Neural cell (in vitro differentiated cells): ENCODE measurements around the gene PASD1. TPM values are rescaled to one million over a fixed set of nuclear protein-coding genes. Genes with fewer than 3 reads are reported as not detected.

Source experiments
- H2AFZ ChIP-seq: fragments of 200-600, 300-800 bp; sonication (generic), shearing (Covaris generic); 2 replicates; pipeline ENCODE4 v1.6.0; 2014; ENCODE audit warnings: low read depth, mild to moderate bottlenecking, antibody characterized with exemption, low read length, moderate library complexity
- H3F3A ChIP-seq: fragments of 200-600 bp; shearing (Covaris generic); 2 replicates; pipeline ENCODE4 v1.6.1; 2016; ENCODE audit warnings: mild to moderate bottlenecking, moderate library complexity, mixed read lengths, antibody characterized with exemption, low read length; ENCODE audit not compliant: insufficient read depth, poor library complexity, severe bottlenecking
- H3K27ac ChIP-seq: fragments of 200-600, 300-800 bp; sonication (generic), shearing (Covaris generic); 2 replicates; pipeline ENCODE4 v1.5.1; 2014; ENCODE audit warnings: mild to moderate bottlenecking, low read length, moderate library complexity
- H3K27me3 ChIP-seq: fragments of 300-800, 200-600 bp; sonication (generic), shearing (Covaris generic); 2 replicates; pipeline ENCODE4 v1.6.0; 2014; ENCODE audit warnings: mild to moderate bottlenecking, low read depth, low read length, moderate library complexity; ENCODE audit not compliant: insufficient read depth
- H3K36me3 ChIP-seq: fragments of 300-800, 200-600 bp; sonication (generic), shearing (Covaris generic); 2 replicates; pipeline ENCODE4 v1.5.1; 2014; ENCODE audit warnings: mild to moderate bottlenecking, antibody characterized with exemption, low read length, moderate library complexity; ENCODE audit not compliant: insufficient read depth
- H3K4me2 ChIP-seq: fragments of 300-800, 200-600 bp; sonication (generic), shearing (Covaris generic); 2 replicates; pipeline ENCODE4 v1.6.0; 2014; ENCODE audit warnings: mild to moderate bottlenecking, low read length
- H3K4me3 ChIP-seq: fragments of 300-800, 200-600 bp; sonication (generic), shearing (Covaris generic); 2 replicates; pipeline ENCODE4 v1.5.1; 2014; ENCODE audit warnings: mild to moderate bottlenecking, low read length, moderate library complexity
- H3K79me2 ChIP-seq: fragments of 200-600 bp; shearing (Covaris generic); replicated peaks from 2 replicates; pipeline ENCODE4 v1.6.0; 2014; ENCODE audit warnings: mild to moderate bottlenecking, low read length, moderate library complexity; ENCODE audit not compliant: insufficient read depth
- H3K9ac ChIP-seq: fragments of 300-800, 200-600 bp; sonication (generic), shearing (Covaris generic); 2 replicates; pipeline ENCODE4 v1.6.1; 2016; ENCODE audit warnings: mild to moderate bottlenecking, low read length, mixed read lengths
- H3K9me2 ChIP-seq: fragments of 200-600 bp; shearing (Covaris generic); 2 replicates; pipeline ENCODE4 v1.6.1; 2016; ENCODE audit warnings: mild to moderate bottlenecking, low read length, mixed read lengths; ENCODE audit not compliant: insufficient read depth
- H3K9me3 ChIP-seq: fragments of 200-600, 300-800 bp; sonication (generic), shearing (Covaris generic); 2 replicates; pipeline ENCODE4 v1.6.1; 2016; ENCODE audit warnings: mild to moderate bottlenecking, mixed run types, low read length, moderate library complexity, mixed read lengths
- H4K20me1 ChIP-seq: fragments of 200-600 bp; shearing (Covaris generic); 2 replicates; pipeline ENCODE4 v1.6.1; 2016; ENCODE audit warnings: mild to moderate bottlenecking, mixed run types; ENCODE audit not compliant: insufficient read depth
- EP300 ChIP-seq: fragments of 450-650 bp; conservative IDR thresholded peaks from 2 replicates; pipeline ENCODE4 v1.6.1; 2014; ENCODE audit warnings: antibody characterized with exemption, mild to moderate bottlenecking, moderate library complexity; ENCODE audit not compliant: poor library complexity, severe bottlenecking
- EZH2 ChIP-seq: fragments of 200-600, 300-800 bp; shearing (Covaris generic), sonication (generic); IDR thresholded peaks from 2 replicates; pipeline ENCODE4 v1.6.1; 2014; ENCODE audit warnings: antibody characterized with exemption, low read length, borderline replicate concordance, mild to moderate bottlenecking; ENCODE audit not compliant: insufficient read depth, poor library complexity, severe bottlenecking
- MXI1 ChIP-seq: fragments of 450-650 bp; conservative IDR thresholded peaks from 2 replicates; pipeline ENCODE4 v1.6.1; 2014; ENCODE audit warnings: antibody characterized with exemption, mild to moderate bottlenecking; ENCODE audit not compliant: poor library complexity, severe bottlenecking
- POLR2AphosphoS5 ChIP-seq: IDR thresholded peaks from 2 replicates; pipeline ENCODE4 v1.6.1; 2012
- RAD21 ChIP-seq: fragments of 450-650 bp; conservative IDR thresholded peaks from 2 replicates; pipeline ENCODE4 v1.6.1; 2014; ENCODE audit warnings: antibody characterized with exemption, mild to moderate bottlenecking, moderate library complexity
- SMC3 ChIP-seq: fragments of 450-650 bp; conservative IDR thresholded peaks from 2 replicates; pipeline ENCODE4 v1.6.1; 2014; ENCODE audit warnings: antibody characterized with exemption, mild to moderate bottlenecking, moderate library complexity; ENCODE audit not compliant: poor library complexity
- TAF1 ChIP-seq: IDR thresholded peaks from 2 replicates; pipeline ENCODE4 v1.6.1; 2012; ENCODE audit warnings: low read depth
- polyA plus RNA-seq: library from polyadenylated mRNA; depleted of rRNA; stranded (reverse); fragments of >200 nt; gene quantifications from 2 replicates; pipeline ENCODE4 v1.2.3, GENCODE V29; 2014
- TF ChIP-seq, protein P1 (sequence below): IDR thresholded peaks from 2 replicates; pipeline ENCODE4 v1.6.1; 2012; ENCODE audit warnings: borderline replicate concordance
- TF ChIP-seq, protein P2 (sequence below): fragments of 450-650 bp; IDR thresholded peaks from 2 replicates; pipeline ENCODE4 v1.5.1; 2014; ENCODE audit warnings: antibody characterized with exemption, mild to moderate bottlenecking, moderate library complexity; ENCODE audit not compliant: poor library complexity, severe bottlenecking

Gene PASD1
- polyA plus RNA-seq, 1 donor from 2014 or later: not detected

DNA sequence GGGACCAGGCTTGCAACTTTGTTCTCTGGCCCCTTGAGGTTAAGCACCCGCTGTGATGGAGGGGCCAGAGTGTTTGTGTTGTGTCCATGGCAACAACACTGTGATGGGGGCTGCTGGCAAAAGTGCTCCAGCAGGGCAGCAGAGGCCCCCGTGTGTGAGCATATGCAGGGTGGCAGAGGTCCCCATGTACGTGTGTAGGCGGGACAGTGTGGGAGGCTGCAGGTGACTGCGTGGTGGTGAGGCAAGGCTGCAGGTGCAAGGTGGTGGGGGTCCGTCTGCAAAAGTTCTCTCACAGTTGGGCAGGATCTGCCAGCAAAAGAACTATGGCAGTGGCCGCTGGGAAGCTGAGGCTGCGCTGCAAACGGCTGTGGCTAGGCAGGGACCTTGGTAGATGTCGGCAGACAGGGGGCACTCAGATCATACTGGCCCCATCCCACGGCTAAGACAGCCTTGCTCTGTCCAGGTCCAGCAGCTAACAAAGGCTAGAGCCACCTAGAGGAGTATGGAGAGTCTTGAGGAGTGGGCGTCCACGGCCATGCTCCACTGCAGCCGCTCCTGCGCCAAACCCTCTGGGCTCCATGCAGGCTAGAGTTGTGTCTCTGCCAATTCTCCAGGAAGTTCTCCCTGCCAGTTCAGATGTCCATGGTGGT lies 46.8 kb upstream of the PASD1 start:
- no peaks in the 10 kb centered on the region for H3F3A ChIP-seq
- H3K4me3 ChIP-seq: no peak overlapping the region
- H3K4me2 ChIP-seq: no peak overlapping the region
- H3K79me2 ChIP-seq: no peaks in the 10 kb centered on the region
- no peak overlapping the region for H2AFZ ChIP-seq
- H3K9me2 ChIP-seq: no peaks in the 10 kb centered on the region
- no peaks in the 10 kb centered on the region for H3K36me3 ChIP-seq
- no peaks in the 10 kb centered on the region for H4K20me1 ChIP-seq
- H3K27ac ChIP-seq: no peak overlapping the region
- no peaks in the 10 kb centered on the region for H3K27me3 ChIP-seq
- TF ChIP-seq TAF1 (no peak), EZH2 (no peak), SMC3 (no peak), RAD21 (no peak), EP300 (no peak), MXI1 (no peak), POLR2AphosphoS5 (no peak)
- TF ChIP-seq, protein P1, sequence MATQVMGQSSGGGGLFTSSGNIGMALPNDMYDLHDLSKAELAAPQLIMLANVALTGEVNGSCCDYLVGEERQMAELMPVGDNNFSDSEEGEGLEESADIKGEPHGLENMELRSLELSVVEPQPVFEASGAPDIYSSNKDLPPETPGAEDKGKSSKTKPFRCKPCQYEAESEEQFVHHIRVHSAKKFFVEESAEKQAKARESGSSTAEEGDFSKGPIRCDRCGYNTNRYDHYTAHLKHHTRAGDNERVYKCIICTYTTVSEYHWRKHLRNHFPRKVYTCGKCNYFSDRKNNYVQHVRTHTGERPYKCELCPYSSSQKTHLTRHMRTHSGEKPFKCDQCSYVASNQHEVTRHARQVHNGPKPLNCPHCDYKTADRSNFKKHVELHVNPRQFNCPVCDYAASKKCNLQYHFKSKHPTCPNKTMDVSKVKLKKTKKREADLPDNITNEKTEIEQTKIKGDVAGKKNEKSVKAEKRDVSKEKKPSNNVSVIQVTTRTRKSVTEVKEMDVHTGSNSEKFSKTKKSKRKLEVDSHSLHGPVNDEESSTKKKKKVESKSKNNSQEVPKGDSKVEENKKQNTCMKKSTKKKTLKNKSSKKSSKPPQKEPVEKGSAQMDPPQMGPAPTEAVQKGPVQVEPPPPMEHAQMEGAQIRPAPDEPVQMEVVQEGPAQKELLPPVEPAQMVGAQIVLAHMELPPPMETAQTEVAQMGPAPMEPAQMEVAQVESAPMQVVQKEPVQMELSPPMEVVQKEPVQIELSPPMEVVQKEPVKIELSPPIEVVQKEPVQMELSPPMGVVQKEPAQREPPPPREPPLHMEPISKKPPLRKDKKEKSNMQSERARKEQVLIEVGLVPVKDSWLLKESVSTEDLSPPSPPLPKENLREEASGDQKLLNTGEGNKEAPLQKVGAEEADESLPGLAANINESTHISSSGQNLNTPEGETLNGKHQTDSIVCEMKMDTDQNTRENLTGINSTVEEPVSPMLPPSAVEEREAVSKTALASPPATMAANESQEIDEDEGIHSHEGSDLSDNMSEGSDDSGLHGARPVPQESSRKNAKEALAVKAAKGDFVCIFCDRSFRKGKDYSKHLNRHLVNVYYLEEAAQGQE: no peak
- H3K9me3 ChIP-seq: no peaks in the 10 kb centered on the region
- H3K9ac ChIP-seq: no peak overlapping the region

DNA sequence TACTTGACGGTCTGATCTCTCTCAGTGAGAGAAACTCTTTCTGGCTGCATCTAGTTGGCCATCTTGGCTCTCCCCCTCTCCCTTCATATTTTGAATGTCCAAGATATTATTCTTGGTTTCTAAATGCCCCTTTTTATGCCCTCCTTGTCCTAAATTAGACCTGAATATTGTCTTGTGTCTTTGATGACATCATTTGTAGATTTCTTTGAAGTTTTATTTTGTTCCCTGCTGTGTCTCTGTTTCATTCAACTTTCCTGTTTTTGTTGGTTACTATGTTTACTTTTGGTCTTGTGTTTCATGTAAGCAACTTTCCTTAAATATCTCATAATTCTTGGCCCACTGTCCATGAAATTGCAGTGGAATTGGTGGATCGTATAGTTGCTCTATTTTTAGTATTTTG lies 46.1 kb upstream of the PASD1 start:
- H3K4me3 ChIP-seq: no peak overlapping the region
- H3K36me3 ChIP-seq: no peaks in the 10 kb centered on the region
- no peak overlapping the region for H3K27ac ChIP-seq
- no peak for TF ChIP-seq MXI1
- TF ChIP-seq, protein P1: no peak
- TF ChIP-seq EZH2: no peak
- no peak for TF ChIP-seq SMC3
- no peak for TF ChIP-seq EP300
- no peak for TF ChIP-seq TAF1
- TF ChIP-seq, protein P2, sequence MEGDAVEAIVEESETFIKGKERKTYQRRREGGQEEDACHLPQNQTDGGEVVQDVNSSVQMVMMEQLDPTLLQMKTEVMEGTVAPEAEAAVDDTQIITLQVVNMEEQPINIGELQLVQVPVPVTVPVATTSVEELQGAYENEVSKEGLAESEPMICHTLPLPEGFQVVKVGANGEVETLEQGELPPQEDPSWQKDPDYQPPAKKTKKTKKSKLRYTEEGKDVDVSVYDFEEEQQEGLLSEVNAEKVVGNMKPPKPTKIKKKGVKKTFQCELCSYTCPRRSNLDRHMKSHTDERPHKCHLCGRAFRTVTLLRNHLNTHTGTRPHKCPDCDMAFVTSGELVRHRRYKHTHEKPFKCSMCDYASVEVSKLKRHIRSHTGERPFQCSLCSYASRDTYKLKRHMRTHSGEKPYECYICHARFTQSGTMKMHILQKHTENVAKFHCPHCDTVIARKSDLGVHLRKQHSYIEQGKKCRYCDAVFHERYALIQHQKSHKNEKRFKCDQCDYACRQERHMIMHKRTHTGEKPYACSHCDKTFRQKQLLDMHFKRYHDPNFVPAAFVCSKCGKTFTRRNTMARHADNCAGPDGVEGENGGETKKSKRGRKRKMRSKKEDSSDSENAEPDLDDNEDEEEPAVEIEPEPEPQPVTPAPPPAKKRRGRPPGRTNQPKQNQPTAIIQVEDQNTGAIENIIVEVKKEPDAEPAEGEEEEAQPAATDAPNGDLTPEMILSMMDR: no peak
- TF ChIP-seq RAD21: no peak
- TF ChIP-seq POLR2AphosphoS5: no peak
- no peaks in the 10 kb centered on the region for H3K79me2 ChIP-seq
- H3K9me3 ChIP-seq: no peaks in the 10 kb centered on the region
- no peak overlapping the region for H3K4me2 ChIP-seq
- H3F3A ChIP-seq: no peaks in the 10 kb centered on the region
- H3K9me2 ChIP-seq: no peaks in the 10 kb centered on the region
- H4K20me1 ChIP-seq: no peaks in the 10 kb centered on the region
- no peak overlapping the region for H2AFZ ChIP-seq
- H3K27me3 ChIP-seq: no peaks in the 10 kb centered on the region
- H3K9ac ChIP-seq: no peak overlapping the region
